ENCODE measurements around the gene PPP1R13L.
"Not testable (repeated sequence)": the region's sequence is repeated elsewhere in the genome, so short reads cannot be mapped to it uniquely, and the experiment has no call there.

DNA sequence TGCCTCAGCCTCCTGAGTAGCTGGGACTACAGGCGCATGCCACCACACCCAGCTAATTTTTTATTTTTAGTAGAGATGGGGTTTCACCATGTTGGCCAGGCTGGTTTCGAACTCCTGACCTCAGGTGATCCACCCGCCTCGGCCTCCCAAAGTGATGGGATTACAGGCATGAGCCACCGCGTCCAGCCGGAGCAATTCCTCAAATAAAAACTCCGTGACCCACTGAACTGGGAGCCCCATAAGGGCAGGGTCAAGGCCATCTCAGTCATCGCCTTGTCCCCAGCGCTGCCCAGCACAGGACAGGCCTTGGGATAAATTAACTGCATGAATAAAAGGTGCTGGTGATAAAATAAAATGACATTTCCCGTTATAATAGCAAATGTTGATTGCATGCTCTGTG is 25.0 kb upstream of the PPP1R13L start:
- TF ChIP-seq EP300 (conservative IDR thresholded peaks at IDR 0.05; ENCODE audit: poor library complexity, severe bottlenecking); RAD21 (conservative IDR thresholded peaks at IDR 0.05); EZH2 (IDR thresholded peaks at IDR 0.05; ENCODE audit: borderline replicate concordance, insufficient read depth, low read length, poor library complexity, severe bottlenecking); MXI1 (conservative IDR thresholded peaks at IDR 0.05; ENCODE audit: poor library complexity, severe bottlenecking); SMC3 (conservative IDR thresholded peaks at IDR 0.05; ENCODE audit: poor library complexity): not testable (repeated sequence)
- TF ChIP-seq, protein P1, sequence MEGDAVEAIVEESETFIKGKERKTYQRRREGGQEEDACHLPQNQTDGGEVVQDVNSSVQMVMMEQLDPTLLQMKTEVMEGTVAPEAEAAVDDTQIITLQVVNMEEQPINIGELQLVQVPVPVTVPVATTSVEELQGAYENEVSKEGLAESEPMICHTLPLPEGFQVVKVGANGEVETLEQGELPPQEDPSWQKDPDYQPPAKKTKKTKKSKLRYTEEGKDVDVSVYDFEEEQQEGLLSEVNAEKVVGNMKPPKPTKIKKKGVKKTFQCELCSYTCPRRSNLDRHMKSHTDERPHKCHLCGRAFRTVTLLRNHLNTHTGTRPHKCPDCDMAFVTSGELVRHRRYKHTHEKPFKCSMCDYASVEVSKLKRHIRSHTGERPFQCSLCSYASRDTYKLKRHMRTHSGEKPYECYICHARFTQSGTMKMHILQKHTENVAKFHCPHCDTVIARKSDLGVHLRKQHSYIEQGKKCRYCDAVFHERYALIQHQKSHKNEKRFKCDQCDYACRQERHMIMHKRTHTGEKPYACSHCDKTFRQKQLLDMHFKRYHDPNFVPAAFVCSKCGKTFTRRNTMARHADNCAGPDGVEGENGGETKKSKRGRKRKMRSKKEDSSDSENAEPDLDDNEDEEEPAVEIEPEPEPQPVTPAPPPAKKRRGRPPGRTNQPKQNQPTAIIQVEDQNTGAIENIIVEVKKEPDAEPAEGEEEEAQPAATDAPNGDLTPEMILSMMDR (IDR thresholded peaks at IDR 0.05; ENCODE audit: poor library complexity, severe bottlenecking) = not testable (repeated sequence)
